Cardiac muscle cell (in vitro differentiated cells and primary cell): ENCODE results near the gene PTPN13. TPM values are rescaled to one million over a fixed set of nuclear protein-coding genes. Genes with fewer than 3 reads are reported as not detected.

Experiments
- DNase-seq, 2 donors: peaks; one replicate each; pipeline versions ENCODE4 v3.0.0 to v3.0.0-alpha.2; 2010 to 2017; ENCODE audit warnings: low read depth in 1 of 2, low spot score in 1 of 2
- H3K27ac ChIP-seq: fragments of 200-600 bp; sonication (generic); 2 replicates; pipeline ENCODE4 v1.5.1; 2016
- H3K27me3 ChIP-seq: fragments of 200-600 bp; sonication (generic); 2 replicates; pipeline ENCODE4 v1.6.0; 2016; ENCODE audit warnings: control low read depth
- H3K36me3 ChIP-seq: fragments of 200-600 bp; sonication (generic); 2 replicates; pipeline ENCODE4 v1.5.1; 2016; ENCODE audit warnings: control low read depth
- H3K4me1 ChIP-seq: fragments of 200-600 bp; sonication (generic); 2 replicates; pipeline ENCODE4 v1.8.1; 2017; ENCODE audit warnings: low read depth, mild to moderate bottlenecking, mixed run types
- H3K4me3 ChIP-seq: fragments of 200-600 bp; sonication (generic); 2 replicates; pipeline ENCODE4 v1.5.1; 2016; ENCODE audit warnings: mild to moderate bottlenecking
- H3K9me3 ChIP-seq: fragments of 200-600 bp; sonication (generic); 2 replicates; pipeline ENCODE4 v1.5.1; 2017; ENCODE audit warnings: low read depth, mild to moderate bottlenecking, control low read depth
- CTCF ChIP-seq: IDR thresholded peaks from 2 replicates; pipeline ENCODE4 v1.5.1; 2012; ENCODE audit warnings: low read depth, mild to moderate bottlenecking, low read length
- polyA plus RNA-seq: library from polyadenylated mRNA; unstranded; fragments of >200 nt; fragmentation: Nextera tagmentation; extraction: Ambion mirVana; gene quantifications from 2 replicates; pipeline ENCODE4 v1.2.1, GENCODE V29; 2016
- total RNA-seq: library from RNA; depleted of rRNA; stranded (reverse); fragments of >200 nt; gene quantifications from 2 replicates; pipeline ENCODE4 v1.2.3, GENCODE V29; 2016

The PTPN13 gene
- total and polyA plus RNA-seq, 2 experiments from 2014 or later, result 14.4 to 38.2 TPM

DNA sequence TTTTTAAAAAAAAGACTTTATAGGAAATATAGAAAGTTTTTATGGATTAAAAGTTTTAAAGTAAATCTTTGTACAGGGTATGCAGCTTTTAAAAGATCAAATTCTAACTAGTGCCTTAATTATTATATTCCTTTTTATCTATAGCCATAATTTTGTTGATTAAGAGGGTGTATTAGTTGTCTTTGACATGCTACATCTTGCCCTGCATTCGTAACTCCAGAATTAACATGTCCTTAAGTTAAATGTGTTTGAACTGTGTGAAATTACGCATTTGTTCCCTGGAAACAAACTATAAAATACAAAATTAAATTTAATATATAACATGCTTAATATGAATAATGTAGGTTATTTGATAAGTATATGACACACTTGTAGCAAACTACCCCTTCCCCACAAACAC is 66.3 kb downstream of the PTPN13 start:
- Histone ChIP-seq H3K4me3 (no peak overlapping the region), H3K27ac (no peak overlapping the region), H3K36me3 (no peaks in the 10 kb centered on the region), H3K27me3 (no peaks in the 10 kb centered on the region), H3K4me1 (peaks cover 9% of the 10 kb centered on the region), H3K9me3 (no peaks in the 10 kb centered on the region)
- no peak for TF ChIP-seq CTCF
- DNase-seq, result no peak

DNA sequence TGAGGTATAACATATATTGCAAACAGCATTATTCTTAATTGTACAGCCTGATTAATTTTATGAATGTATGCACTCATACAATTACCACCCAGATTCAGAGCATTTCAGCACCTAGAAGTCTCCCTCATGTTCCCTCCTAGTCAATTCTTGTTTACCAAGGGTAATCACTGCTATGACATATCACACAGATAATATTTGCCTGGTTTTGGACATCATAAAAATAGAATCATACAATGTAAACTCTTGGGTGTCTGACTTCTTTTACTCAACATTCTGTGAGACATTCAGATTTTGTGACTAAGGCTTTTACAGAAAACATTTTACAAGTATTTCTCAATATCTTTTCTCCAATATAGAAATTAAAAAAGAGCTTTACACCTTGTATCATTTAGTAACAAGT is 66.9 kb downstream of the PTPN13 start:
- H3K9me3 ChIP-seq, result no peaks in the 10 kb centered on the region
- TF ChIP-seq CTCF, result no peak
- no peak overlapping the region for H3K4me3 ChIP-seq
- H3K27ac ChIP-seq, result no peak overlapping the region
- H3K4me1 ChIP-seq, result peaks cover 9% of the 10 kb centered on the region
- H3K27me3 ChIP-seq, result no peaks in the 10 kb centered on the region
- no peak for DNase-seq
- H3K36me3 ChIP-seq, result no peaks in the 10 kb centered on the region

DNA sequence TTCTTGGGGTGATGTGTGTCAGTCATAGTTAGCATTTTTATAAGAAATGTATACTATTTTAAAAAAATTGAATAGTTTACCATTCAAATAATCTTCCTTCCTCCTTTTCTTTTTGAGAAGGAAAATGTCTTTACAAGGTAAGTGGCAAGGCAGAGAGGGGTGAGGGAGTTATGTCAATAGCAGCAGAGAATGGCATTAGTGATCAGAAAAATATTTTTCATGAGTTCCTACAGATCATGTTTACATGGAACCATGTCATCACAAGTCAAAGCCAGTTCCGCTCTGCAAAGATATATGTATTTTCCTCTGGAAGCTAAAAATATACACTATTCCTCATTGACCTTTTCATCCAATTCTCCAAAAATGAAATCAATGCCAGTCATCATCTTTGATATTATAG is 67.3 kb downstream of the PTPN13 start:
- Histone ChIP-seq H3K4me1 (peaks cover 9% of the 10 kb centered on the region), H3K9me3 (no peaks in the 10 kb centered on the region), H3K27me3 (no peaks in the 10 kb centered on the region), H3K27ac (no peak overlapping the region), H3K4me3 (no peak overlapping the region), H3K36me3 (no peaks in the 10 kb centered on the region)
- no peak for DNase-seq
- TF ChIP-seq CTCF, result no peak

DNA sequence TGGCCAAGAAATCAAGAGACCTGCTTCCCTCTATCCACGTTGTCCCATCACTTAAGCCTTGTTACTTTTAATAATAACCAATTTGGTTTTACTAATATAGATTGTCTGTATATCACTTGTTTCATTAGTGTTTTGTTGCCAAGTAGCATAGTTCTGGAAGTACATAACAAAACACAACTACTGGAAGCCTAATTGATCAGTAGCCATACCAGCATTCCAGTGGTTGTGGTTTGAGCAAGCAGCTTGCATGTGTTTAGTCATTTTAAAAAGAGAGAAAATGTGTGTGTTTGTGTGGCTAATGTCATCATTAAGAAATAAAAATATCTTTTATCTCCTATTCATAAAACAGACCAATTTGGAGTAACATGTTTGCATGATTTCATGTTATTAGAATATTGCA is 70.8 kb downstream of the PTPN13 start:
- no peak overlapping the region for H3K4me3 ChIP-seq
- peak in 1 of 2 donors; percentile 84 for DNase-seq
- no peak for TF ChIP-seq CTCF
- no peaks in the 10 kb centered on the region for H3K36me3 ChIP-seq
- H3K27me3 ChIP-seq, result no peaks in the 10 kb centered on the region
- H3K9me3 ChIP-seq, result no peaks in the 10 kb centered on the region
- H3K4me1 ChIP-seq, result peaks cover 9% of the 10 kb centered on the region
- H3K27ac ChIP-seq, result no peak overlapping the region

DNA sequence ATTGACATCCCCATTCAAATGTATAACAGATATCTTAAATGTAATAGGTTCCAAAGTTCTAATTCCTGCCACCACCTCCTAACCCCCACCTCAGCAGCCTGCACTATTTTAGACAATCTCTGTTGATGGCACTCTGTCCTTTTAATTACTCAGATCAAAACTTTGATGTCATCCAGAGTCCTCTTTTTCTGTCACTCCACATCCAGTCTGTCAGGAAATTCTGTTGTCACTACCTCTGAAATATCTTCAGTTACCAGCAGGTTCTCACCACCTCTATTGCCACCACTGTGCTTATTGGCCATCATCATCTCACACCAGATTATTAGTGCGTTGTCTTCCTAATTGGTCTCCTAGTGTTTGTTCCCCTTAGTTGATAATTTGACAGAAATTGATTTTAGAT is 76.2 kb downstream of the PTPN13 start:
- TF ChIP-seq CTCF, result no peak
- H3K9me3 ChIP-seq, result no peaks in the 10 kb centered on the region
- no peaks in the 10 kb centered on the region for H3K4me1 ChIP-seq
- H3K27me3 ChIP-seq, result no peaks in the 10 kb centered on the region
- H3K36me3 ChIP-seq, result peaks cover 6% of the 10 kb centered on the region
- DNase-seq, result no peak
- no peak overlapping the region for H3K27ac ChIP-seq
- H3K4me3 ChIP-seq, result no peak overlapping the region

GRCh38 chr4:86670756-86671155 is 76.6 kb downstream of the PTPN13 start:
- Histone ChIP-seq H3K4me1 (no peaks in the 10 kb centered on the region), H3K27ac (no peak overlapping the region), H3K9me3 (no peaks in the 10 kb centered on the region), H3K36me3 (peaks cover 6% of the 10 kb centered on the region), H3K27me3 (no peaks in the 10 kb centered on the region), H3K4me3 (no peak overlapping the region)
- no peak for TF ChIP-seq CTCF
- DNase-seq, result peak in 1 of 2 donors; percentile 77
